Endothelial cell of umbilical vein (primary cell): Measurements from ENCODE around the gene SORCS2. TPM values are rescaled to one million over a fixed set of nuclear protein-coding genes. Genes with fewer than 3 reads are reported as not detected.

Experiments
- BruUV-seq: library from RNA; stranded (reverse); fragments of 400-500 nt; replicated peaks from 2 replicates; lab custom pipeline; 2021; lab: Mats Ljungman, UMichigan
- CTCF ChIA-PET: fragments of 300-600, 350-600 bp; sonication (Branson Sonifier 250); formaldehyde crosslinking; loops from one replicate; lab custom pipeline; 2021; ENCODE audit warnings: antibody characterized with exemption, inconsistent platforms; lab: Charles Lee
- POLR2A ChIA-PET: fragments of 300-600, 350-600 bp; sonication (Branson Sonifier 250); formaldehyde crosslinking; loops from one replicate; lab custom pipeline; 2021; ENCODE audit warnings: antibody characterized with exemption, inconsistent platforms; lab: Charles Lee
- DNase-seq: peaks from one replicate; pipeline ENCODE4 v3.0.0-alpha.2; 2011; ENCODE audit warnings: low read depth, low spot score
- FAIRE-seq: peaks from 2 replicates; lab custom pipeline; 2011; peaks lifted over from hg19 to GRCh38; lab: Jason Lieb, UNC
- H2AFZ ChIP-seq: 2 replicates; pipeline ENCODE4 v1.6.0; 2012; ENCODE audit warnings: low read depth, low read length, control low read depth, inconsistent platforms
- H3K27ac ChIP-seq: 2 replicates; pipeline ENCODE4 v1.5.1; 2011; ENCODE audit warnings: low read depth, mild to moderate bottlenecking, control low read depth, low read length, moderate library complexity; ENCODE audit not compliant: insufficient read depth
- H3K27me3 ChIP-seq, 2 experiments: 2 replicates each; pipeline versions ENCODE4 v1.6.0 to v1.6.1; 2011; ENCODE audit warnings: low read length in 2 of 2, mixed read lengths in 1 of 2; ENCODE audit not compliant: control insufficient read depth in 2 of 2, insufficient read depth in 2 of 2
- H3K36me3 ChIP-seq, 2 experiments: 2 replicates in 1 of 2; 3 replicates in 1 of 2; pipeline ENCODE4 v1.5.1; 2011; ENCODE audit warnings: low read length in 2 of 2, mild to moderate bottlenecking in 1 of 2, moderate library complexity in 1 of 2; ENCODE audit not compliant: control insufficient read depth in 2 of 2, insufficient read depth in 2 of 2; ENCODE audit errors: extremely low read depth in 1 of 2
- H3K4me1 ChIP-seq: 3 replicates; pipeline ENCODE4 v1.5.1; 2011; ENCODE audit warnings: mild to moderate bottlenecking, low read length; ENCODE audit not compliant: control insufficient read depth, insufficient read depth; ENCODE audit errors: extremely low read depth
- H3K4me2 ChIP-seq: 2 replicates; pipeline ENCODE4 v1.6.1; 2011; ENCODE audit warnings: low read length, control low read depth, mixed read lengths; ENCODE audit not compliant: insufficient read depth
- H3K4me3 ChIP-seq, 3 experiments: fragments of 200-600 bp in 1 of 3; sonication (generic), shearing (Covaris generic) in 1 of 3; replicated peaks in 1 of 3; 2 replicates each; pipeline ENCODE4 v1.5.1; 2011 to 2016; ENCODE audit warnings: control low read depth in 3 of 3, low read length in 3 of 3, mild to moderate bottlenecking in 2 of 3, inconsistent platforms in 1 of 3, low read depth in 1 of 3, moderate library complexity in 1 of 3; ENCODE audit not compliant: insufficient read depth in 1 of 3
- H3K79me2 ChIP-seq: 2 replicates; pipeline ENCODE4 v1.6.0; 2012; ENCODE audit warnings: low read length, inconsistent platforms; ENCODE audit not compliant: control insufficient read depth, insufficient read depth
- H3K9ac ChIP-seq: replicated peaks from 2 replicates; pipeline ENCODE3; 2011; ENCODE audit warnings: low read length, control low read depth; ENCODE audit not compliant: insufficient read depth; ENCODE audit errors: extremely low read depth
- H3K9me1 ChIP-seq: replicated peaks from 3 replicates; pipeline ENCODE4 v1.6.0; 2011; ENCODE audit warnings: mild to moderate bottlenecking, low read length; ENCODE audit not compliant: control insufficient read depth, insufficient read depth; ENCODE audit errors: extremely low read depth
- H3K9me3 ChIP-seq: replicated peaks from 2 replicates; pipeline ENCODE4 v1.5.1; 2012; ENCODE audit warnings: low read length, inconsistent platforms; ENCODE audit not compliant: control insufficient read depth, insufficient read depth
- H4K20me1 ChIP-seq: replicated peaks from 2 replicates; pipeline ENCODE3; 2011; ENCODE audit warnings: mild to moderate bottlenecking, low read length; ENCODE audit not compliant: control insufficient read depth, insufficient read depth; ENCODE audit errors: extremely low read depth
- CTCF ChIP-seq, 2 donors: IDR thresholded peaks; 1 replicate in 1 of 2; 2 replicates in 1 of 2; pipeline ENCODE4 v1.5.1; 2011; ENCODE audit warnings: low read length in 2 of 2, mild to moderate bottlenecking in 2 of 2, moderate library complexity in 2 of 2, control low read depth in 1 of 2, inconsistent platforms in 1 of 2, low read depth in 1 of 2; ENCODE audit not compliant: insufficient read depth in 1 of 2; ENCODE audit errors: extremely low read depth in 1 of 2
- EZH2 ChIP-seq: IDR thresholded peaks from 2 replicates; pipeline ENCODE4 v1.6.1; 2012; ENCODE audit warnings: borderline replicate concordance, low read depth, mild to moderate bottlenecking, moderate library complexity, low read length, inconsistent platforms; ENCODE audit not compliant: severe bottlenecking
- FOS ChIP-seq: IDR thresholded peaks from 2 replicates; pipeline ENCODE4 v1.6.1; 2011; ENCODE audit warnings: mild to moderate bottlenecking, low read length, moderate library complexity, borderline replicate concordance; ENCODE audit not compliant: insufficient read depth
- GATA2 ChIP-seq: IDR thresholded peaks from 2 replicates; pipeline ENCODE4 v1.7.0; 2011; ENCODE audit warnings: low read depth, mild to moderate bottlenecking, moderate library complexity, mixed read lengths, low read length; ENCODE audit not compliant: insufficient read length, insufficient read depth
- JUN ChIP-seq: IDR thresholded peaks from 2 replicates; pipeline ENCODE4 v1.6.1; 2011; ENCODE audit warnings: borderline replicate concordance, low read depth; ENCODE audit not compliant: insufficient read length, insufficient read depth
- MYC ChIP-seq: IDR thresholded peaks from one replicate; pipeline ENCODE4 v1.6.1; 2011; ENCODE audit warnings: mild to moderate bottlenecking, low read depth, low read length
- POLR2A ChIP-seq: IDR thresholded peaks from 2 replicates; pipeline ENCODE4 v1.6.1; 2012; ENCODE audit warnings: low read depth, mild to moderate bottlenecking, control low read depth, low read length
- POLR2AphosphoS5 ChIP-seq: IDR thresholded peaks from 2 replicates; pipeline ENCODE4 v1.6.1; 2012; ENCODE audit warnings: low read depth, mild to moderate bottlenecking, control low read depth, low read length, moderate library complexity; ENCODE audit not compliant: insufficient read depth
- dilution Hi-C: fragments of 300-500 bp; cut with MboI; formaldehyde crosslinking; loops from one replicate; pipeline ENCODE4 v1.15.0; 2019; ENCODE audit warnings: low sequenced_read_pairs; ENCODE audit not compliant: extremely low pct_ligation_motif_present
- intact Hi-C: fragments of 100-400 bp; cut with micrococcal nuclease; formaldehyde crosslinking; loops from one replicate; pipeline ENCODE4 v1.10.0; 2022
- polyA plus RNA-seq, 4 experiments: library from polyadenylated mRNA; depleted of rRNA in 3 of 4; stranded (reverse) in 3 of 4; unstranded in 1 of 4; fragments of >200 nt; gene quantifications; 2 replicates each; pipeline versions ENCODE4 v1.2.1 to v1.2.3, GENCODE V29; 2011 to 2012; ENCODE audit warnings: missing spikeins in 1 of 4
- total RNA-seq: library from RNA; stranded (reverse); gene quantifications from 2 replicates; pipeline ENCODE4 v1.2.3, GENCODE V29; 2021
- TF ChIP-seq, protein P1 (sequence below): IDR thresholded peaks from 2 replicates; pipeline ENCODE4 v1.6.1; 2011; ENCODE audit not compliant: insufficient read depth, insufficient read length

SORCS2 gene
- total and polyA plus RNA-seq, 2 donors (not counting 3 experiments of a cell fraction or from before 2014, with no cell fraction given): not detected

DNA sequence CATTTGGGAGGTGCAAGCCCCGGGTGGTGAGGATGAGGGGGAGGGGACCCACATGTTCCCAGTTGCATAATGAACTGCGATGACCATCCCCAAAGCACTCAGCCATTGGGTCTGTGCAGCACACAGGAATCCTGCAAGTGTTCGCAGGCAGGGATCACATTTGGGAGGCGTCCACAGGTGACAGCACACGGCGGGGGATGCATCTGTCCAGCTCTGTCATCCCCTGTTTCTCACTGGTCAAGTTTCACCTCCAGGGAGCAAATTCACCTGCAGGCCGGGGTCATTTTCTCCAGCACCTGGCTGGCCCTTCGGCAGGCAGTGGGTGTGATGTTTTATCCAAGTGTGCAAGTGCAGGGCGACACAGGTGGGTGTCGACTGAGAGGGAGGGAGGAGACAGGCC, 33.3 kb upstream of the SORCS2 start:
- no TSS peak for BruUV-seq
- no peak overlapping the region for H3K4me3 ChIP-seq
- H3K36me3 ChIP-seq: no peaks in the 10 kb centered on the region
- no peak for FAIRE-seq
- no peak overlapping the region for H2AFZ ChIP-seq
- POLR2A ChIA-PET: no interaction called here
- CTCF ChIA-PET: no interaction called here
- dilution Hi-C loops (no loop called here), intact Hi-C loops (loop anchor here (5.0 kb wide), 1 partner anchor 57 kb away; no protein-coding TSS in a partner anchor)
- H3K9me1 ChIP-seq: no peaks in the 10 kb centered on the region
- DNase-seq: no peak
- no peak overlapping the region for H3K4me2 ChIP-seq
- no peaks in the 10 kb centered on the region for H3K79me2 ChIP-seq
- no peaks in the 10 kb centered on the region for H3K9me3 ChIP-seq
- no peaks in the 10 kb centered on the region for H3K27me3 ChIP-seq
- TF ChIP-seq JUN: no peak
- TF ChIP-seq FOS: no peak
- no peak for TF ChIP-seq MYC
- no peak for TF ChIP-seq EZH2
- no peak for TF ChIP-seq GATA2
- no peak for TF ChIP-seq POLR2AphosphoS5
- no peak for TF ChIP-seq CTCF (IDR thresholded peaks at IDR 0.05; ENCODE audit: extremely low read depth in 1 of 2, insufficient read depth in 1 of 2, low read depth in 1 of 2, low read length in 2 of 2)
- TF ChIP-seq POLR2A: no peak
- TF ChIP-seq, protein P1, sequence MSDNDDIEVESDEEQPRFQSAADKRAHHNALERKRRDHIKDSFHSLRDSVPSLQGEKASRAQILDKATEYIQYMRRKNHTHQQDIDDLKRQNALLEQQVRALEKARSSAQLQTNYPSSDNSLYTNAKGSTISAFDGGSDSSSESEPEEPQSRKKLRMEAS: no peak
- no peaks in the 10 kb centered on the region for H3K4me1 ChIP-seq
- H3K9ac ChIP-seq: no peak overlapping the region
- no peak overlapping the region for H3K27ac ChIP-seq
- H4K20me1 ChIP-seq: no peaks in the 10 kb centered on the region
